Activated T-cell treated with anti-CD3 and anti-CD28 coated beads, Interleukin-2, amount 50 U/mL, for 4 hours (primary cell): Measurements from ENCODE around the gene GLB1L3. TPM values are rescaled to one million over a fixed set of nuclear protein-coding genes. Genes with fewer than 3 reads are reported as not detected.
"Not testable (repeated sequence)": the region's sequence is repeated elsewhere in the genome, so short reads cannot be mapped to it uniquely, and the experiment has no call there.

Experiments
- ATAC-seq, 2 donors: fragments of 200-7000 bp; cut with Tn5 transposase; one replicate each; pipeline ENCODE4 v1.10.0; 2021
- DNase-seq: peaks from one replicate; pipeline ENCODE4 v3.0.0-alpha.2; 2020
- H3K27me3 Mint-ChIP-seq: one replicate; pipeline ENCODE4 v1.8.0; 2021; ENCODE audit warnings: low read depth, mixed read lengths
- H3K36me3 Mint-ChIP-seq: one replicate; pipeline ENCODE4 v1.8.0; 2022; ENCODE audit warnings: mixed read lengths; ENCODE audit not compliant: insufficient read depth
- H3K4me1 Mint-ChIP-seq: one replicate; pipeline ENCODE4 v1.8.0; 2021; ENCODE audit warnings: low read depth, mixed read lengths
- H3K4me3 Mint-ChIP-seq: one replicate; pipeline ENCODE4 v1.8.0; 2021; ENCODE audit warnings: mild to moderate bottlenecking, moderate library complexity, mixed read lengths
- H3K9me3 Mint-ChIP-seq: one replicate; pipeline ENCODE4 v1.8.0; 2021; ENCODE audit warnings: mixed read lengths
- total RNA-seq, 3 donors: library from RNA; stranded (reverse); gene quantifications; one replicate each; pipeline ENCODE4 v1.2.1, GENCODE V29; 2021

The GLB1L3 gene
- total RNA-seq, 3 donors from 2014 or later: 2.2 to 2.9 (median 2.5) TPM

DNA sequence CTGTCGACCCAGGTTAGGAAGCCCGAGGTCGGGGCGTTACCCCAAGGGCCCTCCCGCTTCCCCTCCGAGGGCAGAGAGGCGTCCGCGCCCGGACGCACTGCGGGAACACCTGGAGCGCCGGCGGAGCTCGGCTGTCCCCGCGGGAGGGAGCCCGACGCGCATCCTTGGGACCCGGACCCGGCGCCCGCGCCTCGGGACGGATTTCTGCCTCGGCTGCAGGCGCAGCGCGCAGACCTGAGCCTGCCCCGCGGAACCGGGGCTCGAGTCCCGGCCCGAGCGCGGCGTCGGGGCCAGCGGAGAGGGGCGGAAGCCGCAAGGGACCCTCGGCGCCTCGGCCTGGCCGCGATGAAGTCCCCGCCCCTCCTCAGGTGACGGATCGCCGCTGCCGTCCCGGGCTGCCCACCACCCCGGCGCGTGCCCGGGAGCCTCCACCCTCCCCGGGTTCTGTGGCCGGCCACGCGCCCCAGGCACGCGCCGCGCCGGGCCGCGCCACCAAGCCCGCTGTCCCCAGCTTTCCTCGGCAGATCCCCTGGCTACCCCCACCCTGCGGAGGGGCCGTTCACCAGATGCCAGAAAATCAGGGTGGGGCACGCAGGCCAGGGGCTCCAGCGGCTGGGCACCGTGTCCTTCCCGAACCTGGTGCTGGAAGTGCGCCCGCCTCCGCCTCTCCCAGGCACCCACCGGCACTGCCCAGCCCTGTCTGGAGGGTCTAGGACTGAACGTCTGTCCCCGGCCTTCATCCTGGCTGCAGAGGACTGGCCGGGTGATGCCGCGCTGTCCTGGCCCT is 410 bp downstream of the GLB1L3 start:
- Mint-ChIP-seq H3K4me3 (peak overlapping the region; percentile 93), H3K27me3 (peaks cover 11% of the 10 kb centered on the region), H3K36me3 (peaks cover 2% of the 10 kb centered on the region), H3K4me1 (peaks cover 31% of the 10 kb centered on the region), H3K9me3 (no peaks in the 10 kb centered on the region)
- ATAC-seq (peak; percentile 5 to 24), DNase-seq (no peak)

DNA sequence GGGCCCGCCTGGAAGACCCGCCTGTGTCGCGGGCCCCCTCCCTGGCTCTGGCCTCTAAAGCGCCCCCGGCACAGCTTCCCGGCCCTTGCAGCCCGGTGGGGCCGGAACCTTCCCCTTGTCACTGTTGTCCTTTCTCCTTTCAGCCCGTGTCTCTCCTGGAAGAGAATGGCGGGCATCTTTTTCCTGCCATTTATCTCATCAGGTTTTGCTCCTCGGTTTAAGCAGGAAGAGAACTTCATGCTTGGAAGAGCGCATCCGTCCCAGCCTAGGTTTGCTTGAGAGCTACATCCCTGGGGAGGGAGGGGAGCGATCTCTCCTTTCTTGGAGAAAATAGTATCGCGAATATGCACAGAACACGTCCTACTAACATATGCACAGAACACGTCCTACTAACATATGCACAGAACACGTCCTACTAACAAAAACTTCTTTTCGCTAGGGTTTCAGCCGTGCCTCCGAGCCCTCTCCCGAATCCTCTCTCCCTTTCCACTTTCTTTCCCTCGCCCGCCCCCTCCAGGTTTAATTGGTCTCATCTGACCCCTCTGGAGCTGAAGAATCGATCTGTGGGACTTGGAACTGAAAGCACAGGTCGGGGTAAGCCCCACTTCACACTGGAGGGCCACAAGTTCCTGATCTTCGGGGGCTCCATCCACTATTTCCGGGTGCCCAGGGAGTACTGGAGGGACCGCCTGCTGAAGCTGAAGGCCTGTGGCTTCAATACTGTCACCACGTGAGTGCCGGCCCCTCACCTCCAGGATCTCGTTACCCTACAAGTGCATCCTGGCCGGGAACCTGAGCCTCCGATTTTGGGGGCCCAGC is 1.2 kb downstream of the GLB1L3 start:
- DNase-seq (no peak), ATAC-seq (no peak)
- no peaks in the 10 kb centered on the region for H3K9me3 Mint-ChIP-seq
- H3K27me3 Mint-ChIP-seq: peaks cover 11% of the 10 kb centered on the region
- peaks cover 2% of the 10 kb centered on the region for H3K36me3 Mint-ChIP-seq
- peaks cover 28% of the 10 kb centered on the region for H3K4me1 Mint-ChIP-seq
- H3K4me3 Mint-ChIP-seq: peak overlapping the region; percentile 81

DNA sequence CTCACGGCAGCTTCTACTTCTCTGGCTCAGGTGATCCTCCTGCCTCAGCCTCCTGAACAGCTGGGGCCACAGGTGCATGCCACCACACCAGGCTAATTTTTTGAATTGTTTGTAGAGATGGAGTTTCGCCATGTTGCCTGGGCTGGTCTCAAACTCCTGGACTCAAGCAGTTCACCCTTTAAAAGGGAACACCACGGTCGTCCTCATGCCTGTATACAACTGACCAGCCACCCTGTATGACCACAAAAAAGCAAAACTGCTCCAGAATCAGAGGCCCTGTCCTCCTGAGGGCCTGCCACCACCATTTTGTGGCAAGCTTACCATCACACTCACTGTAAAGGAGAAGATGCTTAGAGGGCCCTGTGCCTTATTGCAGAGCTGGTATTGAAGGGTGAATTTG is 2.2 kb downstream of the GLB1L3 start:
- peaks cover 23% of the 10 kb centered on the region for H3K4me1 Mint-ChIP-seq

DNA sequence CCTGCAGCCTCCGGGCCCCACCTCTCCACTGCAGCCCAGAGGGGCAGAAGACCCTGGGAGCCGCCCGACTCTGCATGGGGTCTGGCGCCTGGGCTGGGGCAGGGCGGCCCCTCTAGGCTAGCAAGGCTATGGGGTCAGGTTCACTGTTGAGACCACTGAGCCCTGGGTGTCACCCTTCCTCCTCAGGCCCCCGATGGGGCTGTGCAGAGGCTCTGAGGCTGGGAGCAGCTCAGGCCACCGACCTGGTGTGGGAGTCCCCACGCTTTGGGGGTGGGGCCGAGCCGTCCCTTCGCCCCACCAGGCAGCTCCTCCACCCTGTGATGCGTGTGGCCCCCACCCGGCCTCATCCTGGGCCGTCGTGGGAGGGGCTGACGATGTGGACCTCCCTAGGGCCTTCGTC is 5.5 kb downstream of the GLB1L3 start:
- H3K36me3 Mint-ChIP-seq, H3K4me3 Mint-ChIP-seq, H3K9me3 Mint-ChIP-seq, H3K27me3 Mint-ChIP-seq, DNase-seq, H3K4me1 Mint-ChIP-seq, ATAC-seq: not testable (repeated sequence)

More for the DNA sequence above, 2.2 kb downstream of the GLB1L3 start:
- Mint-ChIP-seq H3K36me3 (no peaks in the 10 kb centered on the region), H3K9me3 (no peaks in the 10 kb centered on the region), H3K27me3 (peaks cover 9% of the 10 kb centered on the region), H3K4me3 (no peak overlapping the region)
- no peak for DNase-seq
- ATAC-seq: no peak

DNA sequence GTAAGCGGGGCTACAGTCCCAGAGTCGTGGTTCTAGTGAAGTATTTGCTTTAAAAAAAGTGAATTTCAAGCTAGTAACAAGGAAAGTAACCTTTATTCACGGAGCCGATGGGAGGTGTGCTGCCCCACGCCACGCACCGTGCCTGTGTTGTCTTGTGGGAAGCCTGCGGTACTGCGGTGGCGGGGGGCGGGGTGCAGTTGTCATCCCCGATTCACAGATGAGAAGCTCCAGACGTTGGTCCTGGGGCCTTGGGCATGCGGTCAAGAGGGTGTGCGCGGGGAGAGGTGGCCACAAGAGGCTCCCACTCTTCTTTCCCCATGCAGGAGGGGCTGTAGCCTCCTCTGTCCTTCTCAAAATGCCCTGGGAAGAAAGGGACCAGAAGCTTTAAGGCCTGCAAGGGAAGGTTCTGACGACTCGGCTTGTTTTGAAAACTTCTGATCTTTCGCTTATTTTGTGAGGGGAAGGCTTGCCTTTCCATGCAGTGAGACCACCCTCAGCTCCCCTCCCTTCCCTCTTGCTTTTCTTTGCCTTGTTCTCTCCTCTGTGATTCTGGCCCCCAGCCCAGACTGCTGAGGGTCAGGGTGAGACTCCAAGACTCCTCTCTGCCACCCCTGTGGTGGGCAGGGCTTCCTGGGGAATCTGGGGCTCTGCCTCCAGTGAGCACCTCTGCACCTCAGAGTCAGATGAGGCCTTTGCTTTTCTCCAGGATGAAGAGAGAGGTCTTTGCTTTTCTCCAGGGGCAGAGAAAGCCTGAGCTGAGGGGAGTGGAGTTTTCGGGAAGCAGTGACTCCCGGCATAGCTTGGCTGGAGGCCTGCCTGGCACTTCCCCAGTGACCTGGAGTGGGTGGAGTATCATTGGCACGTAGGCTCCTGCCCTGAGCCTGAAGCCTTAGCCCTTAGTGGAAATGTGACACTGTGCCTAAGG is 6.2 kb downstream of the GLB1L3 start:
- no peak for DNase-seq
- no peak for ATAC-seq
- peaks cover under 1% of the 10 kb centered on the region for H3K27me3 Mint-ChIP-seq
- peaks cover under 1% of the 10 kb centered on the region for H3K4me1 Mint-ChIP-seq
- no peak overlapping the region for H3K4me3 Mint-ChIP-seq
- no peaks in the 10 kb centered on the region for H3K36me3 Mint-ChIP-seq
- H3K9me3 Mint-ChIP-seq: no peaks in the 10 kb centered on the region

DNA sequence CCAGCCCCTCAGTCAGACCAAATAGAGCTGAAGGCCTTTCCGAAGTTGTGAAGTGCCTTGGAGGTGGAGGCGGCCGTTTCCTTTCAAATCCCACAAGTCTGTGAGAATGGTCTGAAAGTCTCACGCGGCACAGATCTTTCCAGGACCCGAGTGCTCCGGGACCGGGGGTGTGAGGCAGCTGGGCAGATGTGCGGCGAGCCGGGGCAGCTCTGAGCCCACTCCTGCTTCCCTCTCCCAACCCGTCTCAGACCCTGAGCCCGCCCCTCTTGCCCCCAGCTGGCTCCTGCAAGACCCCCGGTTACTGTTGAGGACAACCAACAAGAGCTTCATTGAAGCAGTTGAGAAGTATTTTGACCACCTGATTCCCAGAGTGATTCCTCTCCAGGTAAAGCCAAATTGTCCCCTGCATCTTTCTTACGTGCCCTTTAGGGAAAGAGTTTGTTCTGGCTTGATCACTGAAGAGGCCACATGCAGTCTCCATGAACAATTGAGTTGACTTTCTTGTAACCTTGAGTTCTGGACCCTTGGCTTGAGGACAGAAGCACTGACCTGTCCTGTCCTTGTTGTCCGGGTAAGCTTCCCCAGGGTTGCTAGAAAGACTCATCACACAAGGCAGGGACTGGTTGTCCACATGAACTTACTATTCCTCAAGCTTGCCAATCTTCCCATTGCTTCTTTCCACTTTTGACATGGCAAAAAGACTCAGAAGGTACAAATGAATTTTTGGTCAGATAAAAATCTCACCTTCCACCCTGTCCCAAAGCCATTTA is 7.5 kb downstream of the GLB1L3 start:
- no peaks in the 10 kb centered on the region for H3K9me3 Mint-ChIP-seq
- no peak for ATAC-seq

DNA sequence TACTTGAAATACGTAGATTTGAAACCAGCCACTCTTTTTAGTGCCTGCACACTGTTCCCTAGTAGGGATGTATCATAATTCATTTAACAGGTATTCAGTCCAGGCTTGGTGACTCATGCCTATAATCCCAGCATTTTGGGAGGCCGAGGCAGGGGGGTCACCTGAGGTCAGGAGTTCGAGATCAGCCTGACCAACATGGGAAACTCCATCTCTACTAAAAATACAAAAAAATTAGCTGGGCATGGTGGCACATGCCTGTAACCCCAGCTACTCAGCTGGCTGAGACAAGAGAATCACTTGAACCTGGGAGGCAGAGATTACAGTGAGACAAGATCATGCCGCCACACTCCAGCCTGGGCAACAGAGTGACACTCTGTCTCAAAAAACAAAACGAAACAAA is 8.2 kb downstream of the GLB1L3 start:
- H3K27me3 Mint-ChIP-seq, ATAC-seq, DNase-seq, H3K36me3 Mint-ChIP-seq, H3K9me3 Mint-ChIP-seq, H3K4me3 Mint-ChIP-seq, H3K4me1 Mint-ChIP-seq: not testable (repeated sequence)

More for the DNA sequence above, 7.5 kb downstream of the GLB1L3 start:
- Mint-ChIP-seq H3K36me3 (no peaks in the 10 kb centered on the region), H3K4me3 (no peak overlapping the region), H3K27me3 (no peaks in the 10 kb centered on the region), H3K4me1 (no peaks in the 10 kb centered on the region)
- no peak for DNase-seq

DNA sequence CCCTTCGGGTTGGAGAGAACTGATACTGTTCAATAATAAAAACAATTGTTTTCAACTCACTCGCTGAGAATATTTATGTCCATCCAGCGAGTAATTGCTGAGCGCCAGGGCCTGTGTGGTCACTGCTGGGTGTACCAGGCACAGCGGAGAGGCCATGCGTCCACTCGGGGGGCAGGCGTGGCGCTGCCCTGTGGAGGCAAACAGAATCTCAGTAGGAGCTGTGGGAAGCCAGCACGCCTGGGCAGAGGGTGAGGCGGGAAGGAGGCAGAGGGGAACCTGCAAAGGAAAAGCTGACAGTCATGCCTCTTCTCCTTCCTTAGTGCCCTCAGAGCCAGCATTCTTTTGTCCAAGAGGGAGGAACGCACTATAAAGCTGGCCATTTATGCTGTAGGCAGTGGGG is 11.4 kb downstream of the GLB1L3 start:
- DNase-seq: no peak
- ATAC-seq: no peak
- Mint-ChIP-seq H3K4me1 (no peaks in the 10 kb centered on the region), H3K27me3 (no peaks in the 10 kb centered on the region), H3K36me3 (no peaks in the 10 kb centered on the region), H3K4me3 (no peak overlapping the region), H3K9me3 (no peaks in the 10 kb centered on the region)

DNA sequence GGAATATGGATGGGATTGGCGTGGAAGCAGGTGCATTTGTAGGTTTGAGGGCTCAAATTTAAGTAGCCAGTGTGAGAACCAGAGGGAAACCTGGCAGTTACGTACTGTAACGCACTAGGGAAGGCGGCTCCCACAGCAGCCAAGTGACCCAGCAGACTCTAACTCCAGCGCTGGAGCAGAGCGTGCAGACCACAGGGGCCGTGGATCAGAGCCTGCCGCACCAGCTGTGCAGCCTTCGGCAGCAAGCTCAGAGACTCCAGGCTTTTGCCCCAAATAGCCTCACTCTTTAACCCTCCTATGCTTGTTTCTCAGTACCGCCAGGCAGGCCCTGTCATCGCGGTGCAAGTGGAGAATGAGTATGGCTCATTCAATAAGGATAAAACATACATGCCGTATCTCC is 12.3 kb downstream of the GLB1L3 start:
- Mint-ChIP-seq H3K36me3 (no peaks in the 10 kb centered on the region), H3K4me3 (no peak overlapping the region)

DNA sequence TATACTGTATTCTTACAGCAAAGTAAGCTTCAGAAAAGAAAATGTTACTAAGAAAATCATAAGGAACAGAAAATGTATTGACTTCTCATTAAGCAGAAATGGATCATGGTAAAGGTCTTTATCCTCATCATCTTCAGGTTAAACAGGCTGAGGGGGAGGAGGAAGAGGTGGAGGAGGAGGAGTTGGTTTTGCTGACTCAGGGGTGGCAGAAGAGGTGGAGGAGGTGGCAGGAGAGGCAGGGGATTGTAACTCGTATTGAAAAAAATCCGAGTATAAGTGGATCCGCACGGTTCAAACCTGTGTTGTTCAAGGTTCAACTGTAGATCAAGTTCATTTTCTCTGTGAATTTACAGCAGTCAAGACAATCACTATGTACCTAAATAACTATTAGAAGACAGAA is 13.0 kb downstream of the GLB1L3 start:
- Mint-ChIP-seq H3K4me3 (no peak overlapping the region), H3K36me3 (no peaks in the 10 kb centered on the region), H3K27me3 (no peaks in the 10 kb centered on the region), H3K9me3 (no peaks in the 10 kb centered on the region), H3K4me1 (no peaks in the 10 kb centered on the region)
- ATAC-seq (no peak), DNase-seq (no peak)

More for the DNA sequence above, 12.3 kb downstream of the GLB1L3 start:
- DNase-seq (no peak), ATAC-seq (no peak)
- Mint-ChIP-seq H3K9me3 (no peaks in the 10 kb centered on the region), H3K4me1 (no peaks in the 10 kb centered on the region), H3K27me3 (no peaks in the 10 kb centered on the region)

DNA sequence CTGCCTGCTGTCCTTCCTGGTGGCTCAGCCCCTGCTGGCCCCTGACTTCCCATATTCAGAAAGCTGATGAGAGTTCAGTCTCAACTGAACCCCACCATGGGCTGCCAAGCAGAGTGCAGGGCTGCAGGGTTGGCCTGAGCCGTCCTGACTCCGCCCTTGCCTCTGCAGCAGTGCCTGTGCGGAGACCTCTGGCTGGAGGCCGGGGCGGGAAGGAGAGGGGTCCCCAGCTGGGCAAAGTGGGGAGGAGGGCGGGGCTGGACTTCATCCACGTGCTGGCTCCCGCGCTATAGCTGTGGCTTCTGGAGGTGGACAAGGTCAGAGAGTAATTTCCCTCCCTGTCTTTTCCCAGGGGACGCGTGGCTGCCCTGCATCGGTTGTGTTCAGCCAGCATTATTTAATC is 13.6 kb downstream of the GLB1L3 start:
- no peaks in the 10 kb centered on the region for H3K9me3 Mint-ChIP-seq
- ATAC-seq (no peak), DNase-seq (no peak)
- no peaks in the 10 kb centered on the region for H3K4me1 Mint-ChIP-seq
- H3K27me3 Mint-ChIP-seq: no peaks in the 10 kb centered on the region
- no peak overlapping the region for H3K4me3 Mint-ChIP-seq
- peaks cover 3% of the 10 kb centered on the region for H3K36me3 Mint-ChIP-seq

DNA sequence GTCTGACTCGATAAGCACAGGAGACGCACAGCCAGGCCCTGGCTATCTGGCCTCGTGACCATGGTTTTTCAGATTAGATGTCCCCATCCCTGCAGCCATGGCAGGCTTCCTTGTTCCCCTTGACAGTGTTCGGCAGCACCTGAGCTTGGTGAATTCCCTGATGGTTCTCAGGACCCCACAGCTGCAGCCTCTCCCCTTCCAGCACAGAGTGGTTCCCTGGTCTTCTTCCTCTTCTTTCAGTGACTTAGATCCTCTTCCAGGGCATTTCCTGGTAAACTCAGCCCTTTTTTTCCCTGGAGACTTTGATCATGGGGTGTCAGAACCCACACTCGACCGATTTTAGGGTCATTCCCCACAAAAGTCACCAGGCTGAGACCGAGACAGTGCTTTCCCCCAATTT is 14.5 kb downstream of the GLB1L3 start:
- Mint-ChIP-seq H3K9me3 (no peaks in the 10 kb centered on the region), H3K36me3 (peaks cover 3% of the 10 kb centered on the region), H3K27me3 (no peaks in the 10 kb centered on the region), H3K4me1 (no peaks in the 10 kb centered on the region), H3K4me3 (no peak overlapping the region)
- ATAC-seq (no peak), DNase-seq (no peak)

DNA sequence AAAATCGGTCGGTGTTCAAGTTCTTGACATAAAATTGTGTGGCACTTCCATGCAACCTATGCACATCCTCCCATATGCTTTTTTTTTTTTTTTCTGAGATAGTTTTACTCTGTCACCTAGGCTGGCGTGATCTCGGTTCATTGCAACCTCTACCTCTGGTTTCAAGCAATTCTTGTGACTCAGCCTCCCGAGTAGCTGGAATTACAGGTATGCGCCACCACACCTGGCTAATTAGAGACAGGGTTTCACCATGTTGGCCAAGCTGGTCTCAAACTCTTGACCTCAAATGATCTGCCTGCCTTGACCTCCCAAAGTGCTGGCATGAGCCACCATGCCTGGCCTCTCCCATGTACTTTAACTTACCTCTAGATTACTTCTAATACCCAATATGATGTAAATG is 15.0 kb downstream of the GLB1L3 start:
- DNase-seq: no peak
- no peaks in the 10 kb centered on the region for H3K4me1 Mint-ChIP-seq
- no peak overlapping the region for H3K4me3 Mint-ChIP-seq
- H3K27me3 Mint-ChIP-seq: no peaks in the 10 kb centered on the region
- H3K9me3 Mint-ChIP-seq: no peaks in the 10 kb centered on the region
- H3K36me3 Mint-ChIP-seq: peaks cover 3% of the 10 kb centered on the region
- no peak for ATAC-seq
